Activated CD4-positive, alpha-beta T cell treated with anti-CD3 and anti-CD28 coated beads, Interleukin-2, Interleukin-4, amounts not matched to agents 100 ng/mL and 50 ng/mL, durations not matched to agents 16 hours and 8 hours (primary cell): ENCODE measurements around the gene LAIR1.

Experiments
- DNase-seq: peaks from one replicate; pipeline ENCODE4 v3.0.0-alpha.2; 2020; ENCODE audit warnings: low spot score

Gene LAIR1

GRCh38 chr19:54317108-54317964, 47.4 kb downstream of the LAIR1 start:
- no peak for DNase-seq

- no peak for DNase-seq
Observed at GRCh38 chr19:54316746-54317107, 48.0 kb downstream of the LAIR1 start.

GRCh38 chr19:54315956-54316355, 48.8 kb downstream of the LAIR1 start:
- no peak for DNase-seq

GRCh38 chr19:54312436-54313377, 52.0 kb downstream of the LAIR1 start, which contains the start of gene LILRA5:
TSS of gene LILRA5 (minus strand) at chr19:54313166. CDS start at chr19:54313019, 147 bp downstream.
- no peak for DNase-seq

GRCh38 chr19:54312011-54312410, 52.7 kb downstream of the LAIR1 start:
- DNase-seq: no peak

- no peak for DNase-seq
Observed at GRCh38 chr19:54311486-54311885, 53.2 kb downstream of the LAIR1 start.

GRCh38 chr19:54310543-54310942, 54.2 kb downstream of the LAIR1 start:
- no peak for DNase-seq

GRCh38 chr19:54309811-54310210, 54.9 kb downstream of the LAIR1 start:
- DNase-seq: no peak

GRCh38 chr19:54307389-54308020, 57.2 kb downstream of the LAIR1 start:
- DNase-seq: no peak

- DNase-seq: no peak
Observed at GRCh38 chr19:54305141-54305540, 59.6 kb downstream of the LAIR1 start.

GRCh38 chr19:54302257-54302656, 62.5 kb downstream of the LAIR1 start:
- DNase-seq: no peak
